SJCRH30 (cell line): ENCODE data around the gene SMTNL2. TPM values are rescaled to one million over a fixed set of nuclear protein-coding genes. Genes with fewer than 3 reads are reported as not detected.

Experiments used
- DNase-seq, 2 experiments: peaks; one replicate each; pipeline ENCODE4 v3.0.0-alpha.2; 2015 to 2020
- H3K27ac ChIP-seq: fragments of 250-450 bp; sonication (Bioruptor Pico); 2 replicates; pipeline ENCODE4 v1.5.1; 2020; ENCODE audit warnings: mild to moderate bottlenecking, moderate library complexity
- H3K27me3 ChIP-seq: fragments of 250-450 bp; sonication (Bioruptor Pico); 2 replicates; pipeline ENCODE4 v1.5.1; 2020; ENCODE audit warnings: mild to moderate bottlenecking, moderate library complexity
- H3K36me3 ChIP-seq: fragments of 250-450 bp; sonication (Bioruptor Pico); 2 replicates; pipeline ENCODE4 v1.5.1; 2020; ENCODE audit warnings: mild to moderate bottlenecking, moderate library complexity
- H3K4me1 ChIP-seq: fragments of 250-450 bp; sonication (Bioruptor Pico); 2 replicates; pipeline ENCODE4 v1.5.1; 2020; ENCODE audit warnings: mild to moderate bottlenecking, moderate library complexity
- H3K4me3 ChIP-seq: fragments of 250-450 bp; sonication (Bioruptor Pico); 2 replicates; pipeline ENCODE4 v1.5.1; 2020; ENCODE audit warnings: mild to moderate bottlenecking, moderate library complexity
- H3K9me3 ChIP-seq: fragments of 250-450 bp; sonication (Bioruptor Pico); replicated peaks from 2 replicates; pipeline ENCODE4 v1.5.1; 2020; ENCODE audit warnings: mild to moderate bottlenecking, moderate library complexity
- total RNA-seq: library from RNA; depleted of rRNA; stranded (reverse); fragments of >200 nt; shearing (Covaris generic); gene quantifications from 2 replicates; pipeline ENCODE4 v1.2.3, GENCODE V29; 2014

The SMTNL2 gene
- total RNA-seq, 1 experiment from 2014 or later: not detected

DNA sequence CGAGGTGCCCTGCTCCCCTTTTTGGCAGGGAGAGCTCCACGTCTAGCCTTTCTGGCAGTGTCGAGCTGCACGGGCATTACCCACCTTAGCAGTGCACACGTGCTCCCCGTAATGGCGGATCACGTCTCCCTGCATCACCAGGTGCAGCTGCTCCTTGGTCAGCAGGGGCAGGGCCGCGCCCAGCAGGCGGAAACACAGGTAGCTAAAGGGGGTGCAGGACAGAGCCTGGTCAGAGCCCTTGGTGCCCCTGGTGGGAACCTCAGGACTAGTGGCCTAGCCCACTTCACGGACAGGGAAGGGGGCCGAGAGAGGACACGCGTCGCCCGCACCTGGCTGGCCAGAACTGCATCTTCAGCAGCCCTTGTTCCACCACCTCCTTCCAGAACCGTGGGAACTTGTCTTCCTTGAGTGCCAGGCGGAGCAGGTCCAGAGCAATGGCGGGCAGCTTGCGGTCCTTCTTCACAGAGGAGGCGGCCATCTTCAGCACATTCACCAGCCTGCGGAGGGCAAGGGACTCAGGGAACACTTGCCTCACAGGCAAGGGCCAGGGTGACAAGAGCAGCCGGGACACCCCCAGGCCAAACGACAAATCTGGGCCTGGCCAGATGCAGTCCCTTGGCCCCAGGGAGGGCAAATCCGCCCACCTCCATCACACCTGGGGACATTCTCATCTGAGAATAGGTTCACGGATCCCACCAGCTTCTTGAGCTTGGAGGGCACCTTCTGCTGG is 32.4 kb upstream of the SMTNL2 start:
- Histone ChIP-seq H3K27ac (no peak overlapping the region), H3K27me3 (no peaks in the 10 kb centered on the region), H3K9me3 (no peaks in the 10 kb centered on the region), H3K4me1 (no peaks in the 10 kb centered on the region), H3K4me3 (no peak overlapping the region), H3K36me3 (peaks cover 7% of the 10 kb centered on the region)
- no peak for DNase-seq

- no peak overlapping the region for H3K27ac ChIP-seq
- DNase-seq: no peak
- no peaks in the 10 kb centered on the region for H3K9me3 ChIP-seq
- peaks cover 7% of the 10 kb centered on the region for H3K36me3 ChIP-seq
- no peaks in the 10 kb centered on the region for H3K4me1 ChIP-seq
- no peaks in the 10 kb centered on the region for H3K27me3 ChIP-seq
- H3K4me3 ChIP-seq: no peak overlapping the region
Observed at GRCh38 chr17:4553669-4554068, 30.7 kb upstream of the SMTNL2 start.

DNA sequence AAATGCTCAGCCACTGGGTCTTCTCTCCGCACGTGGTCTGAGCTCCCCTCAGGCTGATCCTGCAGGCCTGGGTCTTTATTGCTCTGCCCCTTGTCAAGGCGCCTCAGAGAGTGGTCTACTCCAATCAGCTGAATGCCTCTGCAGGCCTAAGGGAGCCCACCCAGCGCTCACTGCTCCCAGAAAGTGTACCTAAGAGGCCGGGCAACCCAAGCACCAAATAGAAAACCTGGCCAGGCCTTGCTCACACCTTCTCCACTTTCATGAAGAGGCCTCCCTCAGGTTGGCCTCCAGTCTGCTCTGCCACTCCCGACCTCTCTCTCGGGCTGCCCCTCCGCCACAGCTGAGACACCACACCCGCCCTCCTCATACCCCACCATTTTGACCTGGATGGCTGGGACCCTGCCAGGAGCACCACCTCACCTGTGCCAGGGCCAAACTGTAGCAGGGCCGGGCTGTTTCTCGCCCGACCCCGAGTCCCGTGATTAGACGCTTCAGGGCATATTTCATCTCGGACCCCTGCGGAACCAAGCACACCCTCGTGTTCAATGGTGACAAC is 29.8 kb upstream of the SMTNL2 start:
- no peak overlapping the region; the same call in 1 of the 2 replicates for H3K27ac ChIP-seq
- no peak for DNase-seq
- H3K4me3 ChIP-seq: peak overlapping the region; percentile 72

DNA sequence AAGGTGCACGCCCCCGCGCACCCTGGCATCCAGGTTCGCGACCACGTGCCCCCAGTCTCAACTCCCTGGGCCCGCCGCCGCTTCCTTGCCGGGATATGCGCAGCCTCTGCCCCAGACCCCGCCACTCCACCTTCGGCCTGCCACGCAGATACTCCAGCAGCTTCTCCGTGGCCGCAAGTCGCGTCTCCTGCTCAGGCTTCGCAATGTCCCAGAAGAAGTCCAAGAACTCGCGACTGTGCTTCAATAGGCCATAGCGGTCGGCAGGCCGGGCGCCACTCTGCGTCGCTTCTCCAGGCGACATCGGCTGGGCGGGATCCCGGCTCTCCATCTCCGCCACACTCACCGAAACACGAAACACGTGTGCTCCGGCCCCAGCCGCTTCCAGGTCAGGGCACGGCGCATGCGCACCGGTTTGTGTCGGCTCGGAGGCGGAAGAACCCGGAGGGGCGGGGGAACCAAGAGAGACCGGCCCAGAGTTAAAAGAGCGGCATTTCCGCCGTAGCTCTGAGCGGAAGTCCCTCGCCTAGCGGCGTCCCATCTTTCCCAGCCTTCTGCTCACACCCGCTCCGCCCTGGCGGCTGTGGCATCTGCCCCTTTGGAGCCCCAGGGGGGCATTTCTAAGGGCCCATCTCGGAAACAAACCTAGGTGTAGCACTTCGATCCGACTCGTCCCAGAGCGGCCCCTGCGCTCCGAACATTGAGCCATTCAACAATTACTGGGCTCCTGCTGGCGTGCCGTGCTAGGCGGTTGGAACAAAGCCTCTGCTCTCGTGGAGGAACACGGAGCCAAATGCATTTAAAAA is 29.1 kb upstream of the SMTNL2 start, which contains the start of gene MYBBP1A:
MYBBP1A (minus strand) TSS at position 388 of the 803 bp plus-strand sequence; CDS start at position 328, 60 bp downstream.
- Histone ChIP-seq H3K27me3 (no peaks in the 10 kb centered on the region), H3K27ac (peak within 1 kb of the TSS; percentile 39; the same call in 1 of the 2 replicates), H3K9me3 (no peaks in the 10 kb centered on the region), H3K4me1 (no peaks in the 10 kb centered on the region), H3K36me3 (peaks cover 7% of the 10 kb centered on the region; the same call in 1 of the 2 replicates), H3K4me3 (peak within 1 kb of the TSS; percentile 72)
- DNase-seq: peak; percentile 93

More for the DNA sequence above, 29.8 kb upstream of the SMTNL2 start:
- Histone ChIP-seq H3K9me3 (no peaks in the 10 kb centered on the region), H3K36me3 (peaks cover 7% of the 10 kb centered on the region; the same call in 1 of the 2 replicates), H3K4me1 (no peaks in the 10 kb centered on the region), H3K27me3 (no peaks in the 10 kb centered on the region)

- H3K27ac ChIP-seq: peak overlapping the region; percentile 39; the same call in 1 of the 2 replicates
Observed at GRCh38 chr17:4555873-4556759, 28.2 kb upstream of the SMTNL2 start.

GRCh38 chr17:4556996-4557395 is 27.3 kb upstream of the SMTNL2 start:
- Histone ChIP-seq H3K27me3 (no peaks in the 10 kb centered on the region), H3K9me3 (no peaks in the 10 kb centered on the region)

More at GRCh38 chr17:4555873-4556759, 28.2 kb upstream of the SMTNL2 start:
- no peaks in the 10 kb centered on the region for H3K9me3 ChIP-seq
- H3K4me1 ChIP-seq: no peaks in the 10 kb centered on the region
- peaks cover 3% of the 10 kb centered on the region; the same call in 1 of the 2 replicates for H3K36me3 ChIP-seq
- DNase-seq: no peak
- H3K27me3 ChIP-seq: no peaks in the 10 kb centered on the region
- peak overlapping the region; percentile 72 for H3K4me3 ChIP-seq

DNA sequence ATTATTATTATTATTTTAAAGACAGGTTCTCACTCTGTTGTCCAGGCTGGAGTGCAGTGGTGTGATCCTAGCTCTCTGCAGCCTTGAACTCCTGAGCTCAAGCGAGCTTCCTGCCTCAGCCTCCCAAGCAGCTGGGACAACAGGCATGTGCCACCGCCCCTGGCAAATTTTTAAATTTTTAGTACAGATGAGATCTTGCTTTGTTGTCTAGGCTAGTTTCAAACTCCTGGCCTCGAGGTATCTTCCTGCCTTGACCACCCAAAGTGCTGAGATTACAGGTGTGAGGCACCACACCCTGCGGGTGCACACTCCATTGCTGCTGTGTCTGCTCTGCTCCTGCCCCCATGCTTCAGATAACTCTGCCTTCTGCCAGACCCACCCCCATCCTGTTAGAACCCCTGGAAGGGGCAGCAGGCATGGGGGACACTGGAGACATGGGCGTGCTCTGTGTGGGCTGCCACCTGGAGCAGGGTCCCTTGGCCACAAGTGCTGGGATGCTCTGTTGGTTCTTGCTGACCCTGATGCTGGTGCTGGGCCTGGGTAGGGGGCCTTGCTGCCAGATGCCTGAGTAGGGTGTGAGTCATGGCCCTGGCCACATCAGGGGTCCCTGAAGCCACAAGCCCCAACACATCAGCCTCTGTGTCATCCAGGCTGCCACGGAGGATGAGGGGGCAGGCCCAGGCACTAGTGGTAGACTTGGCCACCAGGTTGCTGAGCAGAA is 26.5 kb upstream of the SMTNL2 start:
- no peaks in the 10 kb centered on the region for H3K4me1 ChIP-seq
- no peaks in the 10 kb centered on the region; the same call in 1 of the 2 replicates for H3K36me3 ChIP-seq
- H3K27me3 ChIP-seq: no peaks in the 10 kb centered on the region
- no peak overlapping the region for H3K27ac ChIP-seq
- no peak overlapping the region for H3K4me3 ChIP-seq
- no peaks in the 10 kb centered on the region for H3K9me3 ChIP-seq
- DNase-seq: no peak

More at GRCh38 chr17:4556996-4557395, 27.3 kb upstream of the SMTNL2 start:
- Histone ChIP-seq H3K4me3 (no peak overlapping the region), H3K27ac (no peak overlapping the region), H3K36me3 (peaks cover 2% of the 10 kb centered on the region; the same call in 1 of the 2 replicates), H3K4me1 (no peaks in the 10 kb centered on the region)
- DNase-seq: no peak

- H3K27me3 ChIP-seq: no peaks in the 10 kb centered on the region
- H3K4me1 ChIP-seq: no peaks in the 10 kb centered on the region
- no peaks in the 10 kb centered on the region; the same call in 1 of the 2 replicates for H3K36me3 ChIP-seq
- H3K9me3 ChIP-seq: no peaks in the 10 kb centered on the region
- DNase-seq: no peak
- no peak overlapping the region for H3K4me3 ChIP-seq
- H3K27ac ChIP-seq: no peak overlapping the region
Observed at GRCh38 chr17:4558347-4558971, 25.9 kb upstream of the SMTNL2 start.

GRCh38 chr17:4559139-4559791 is 25.1 kb upstream of the SMTNL2 start:
- no peak overlapping the region for H3K27ac ChIP-seq
- no peaks in the 10 kb centered on the region for H3K27me3 ChIP-seq

DNA sequence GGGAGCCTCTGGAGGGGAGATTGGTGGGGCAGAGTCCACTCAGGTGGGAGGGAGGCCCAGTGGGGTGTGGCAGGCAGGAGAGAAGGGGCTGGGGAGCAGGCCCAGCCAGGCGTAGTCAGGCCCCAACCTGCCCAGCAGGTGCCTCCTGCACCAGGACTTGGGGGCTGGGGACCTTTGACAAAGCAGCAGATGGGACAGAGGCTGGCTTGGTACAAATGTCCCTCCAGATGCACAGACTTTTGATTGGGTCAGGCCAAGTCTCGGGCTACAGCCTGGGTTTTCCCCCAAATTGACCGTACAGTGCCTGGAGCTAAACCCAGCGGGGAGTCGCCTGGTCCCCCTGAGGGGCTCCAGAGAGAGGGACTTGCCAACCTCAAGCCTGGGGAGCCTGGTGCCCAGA is 24.4 kb upstream of the SMTNL2 start:
- H3K4me3 ChIP-seq: no peak overlapping the region
- H3K4me1 ChIP-seq: no peaks in the 10 kb centered on the region
- H3K27me3 ChIP-seq: no peaks in the 10 kb centered on the region
- H3K9me3 ChIP-seq: no peaks in the 10 kb centered on the region
- no peak overlapping the region for H3K27ac ChIP-seq
- H3K36me3 ChIP-seq: no peaks in the 10 kb centered on the region
- DNase-seq: no peak

More at GRCh38 chr17:4559139-4559791, 25.1 kb upstream of the SMTNL2 start:
- Histone ChIP-seq H3K9me3 (no peaks in the 10 kb centered on the region), H3K4me1 (no peaks in the 10 kb centered on the region), H3K36me3 (no peaks in the 10 kb centered on the region), H3K4me3 (no peak overlapping the region)
- no peak for DNase-seq

GRCh38 chr17:4560421-4560820 is 23.9 kb upstream of the SMTNL2 start, which contains the start of gene GGT6:
GGT6 (minus strand) TSS chr17:4560577; CDS start chr17:4560521, 56 bp downstream.
- Histone ChIP-seq H3K36me3 (no peaks in the 10 kb centered on the region), H3K4me1 (no peaks in the 10 kb centered on the region), H3K4me3 (no peak within 1 kb of the TSS), H3K9me3 (no peaks in the 10 kb centered on the region), H3K27ac (no peak within 1 kb of the TSS), H3K27me3 (no peaks in the 10 kb centered on the region)
- no peak for DNase-seq

GRCh38 chr17:4560837-4561256 is 23.5 kb upstream of the SMTNL2 start:
- Histone ChIP-seq H3K27ac (no peak overlapping the region), H3K9me3 (no peaks in the 10 kb centered on the region), H3K36me3 (no peaks in the 10 kb centered on the region), H3K27me3 (no peaks in the 10 kb centered on the region), H3K4me3 (no peak overlapping the region), H3K4me1 (no peaks in the 10 kb centered on the region)
- no peak for DNase-seq
